ENCODE results near the gene FAM181B.
A peak's percentile ranks its signal among the peaks of the same experiment; 100 is the strongest.

Gene FAM181B

DNA sequence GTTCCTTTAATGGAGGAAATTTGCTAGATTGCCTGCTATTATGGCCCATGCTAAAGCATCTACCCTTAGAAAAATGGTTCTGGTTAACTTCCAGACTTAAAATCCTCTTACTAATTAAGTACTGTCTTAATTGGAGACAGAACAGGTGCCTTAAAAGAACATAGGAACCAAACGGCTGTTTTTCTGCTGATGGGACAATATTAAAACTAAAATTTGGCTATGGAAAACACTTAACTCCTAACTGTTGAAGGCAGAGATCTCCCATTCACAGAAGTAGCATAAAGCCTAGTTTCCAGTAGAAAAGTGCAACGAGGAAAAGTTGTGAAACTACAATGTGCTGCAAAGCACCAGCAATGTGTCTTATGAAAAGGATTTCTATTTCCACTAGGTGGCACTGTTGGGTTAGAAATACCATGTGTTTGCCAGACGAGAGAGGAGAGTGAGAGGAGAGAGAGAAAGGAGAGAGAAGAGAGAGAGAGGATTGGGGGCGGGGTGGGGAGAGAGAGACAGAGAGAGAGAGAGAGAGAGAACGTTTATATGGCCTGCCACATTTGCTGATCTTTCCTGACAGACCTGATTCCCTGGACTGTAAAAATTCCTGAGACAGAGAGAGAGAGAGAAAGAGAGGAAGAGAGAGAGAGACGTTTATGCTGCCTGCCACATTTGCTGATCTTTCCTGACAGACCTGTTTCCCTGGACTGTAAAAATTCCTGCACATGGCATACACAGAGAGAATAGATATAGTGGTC lies 51.5 kb downstream of the FAM181B start:
- DNase-seq (ENCODE audit: low spot score), result peak; percentile 22

DNA sequence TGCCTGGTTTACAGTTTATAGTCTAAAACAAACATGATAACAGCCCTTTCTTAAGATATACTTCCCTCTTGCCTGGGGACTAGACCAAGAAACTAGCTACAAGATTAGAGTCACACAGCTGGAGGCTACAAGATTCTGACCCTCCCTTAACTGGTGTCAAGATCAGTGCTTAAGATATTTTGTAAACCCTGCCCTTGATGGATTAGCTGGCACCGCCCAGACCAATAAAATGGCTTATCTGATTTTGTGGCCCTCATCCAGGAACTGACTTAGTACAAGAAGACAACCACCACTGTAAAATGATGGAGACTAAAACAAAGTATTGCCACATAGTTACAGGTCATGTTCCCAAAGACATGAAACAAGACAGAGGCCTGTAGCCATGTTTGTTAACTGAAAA lies 53.4 kb downstream of the FAM181B start:
- no peak for DNase-seq (ENCODE audit: low spot score)
